B cell (primary cell): Measurements from ENCODE around the gene DCDC2C.

ENCODE experiments used
- CTCF ChIP-seq: fragments of 200-600 bp; IDR thresholded peaks from one replicate; pipeline ENCODE4 v1.8.0; 2022; ENCODE audit warnings: antibody characterized with exemption, mild to moderate bottlenecking
- EZH2 ChIP-seq: IDR thresholded peaks from 2 replicates; pipeline ENCODE4 v1.6.1; 2012; ENCODE audit warnings: borderline replicate concordance, low read depth, mild to moderate bottlenecking, moderate library complexity, low read length; ENCODE audit not compliant: insufficient read depth, poor library complexity, severe bottlenecking

GRCh38 chr2:3737128-3737527, 33.8 kb downstream of the DCDC2C start:
- TF ChIP-seq CTCF (no peak), EZH2 (no peak)
